Upper lobe of left lung (tissue), 4 donors: ENCODE results near the gene TREX2.

Experiments
- CTCF ChIP-seq, 6 experiments: fragments of 450-650 bp in 4 of 6; fragments of 200-600 bp in 2 of 6; sonication (generic) in 2 of 6; IDR thresholded peaks; one replicate each; pipeline ENCODE4 v1.5.1; 2016 to 2019; ENCODE audit warnings: antibody characterized with exemption in 6 of 6
- POLR2A ChIP-seq, 4 donors: fragments of 450-650 bp; IDR thresholded peaks; one replicate each; pipeline ENCODE4 v1.5.1; 2016 to 2017; ENCODE audit warnings: antibody characterized with exemption in 4 of 4, mild to moderate bottlenecking in 2 of 4

GRCh38 chrX:153445856-153446635 lies at the start of gene TREX2:
- no peak for TF ChIP-seq CTCF (IDR thresholded peaks at IDR 0.05)
- no peak for TF ChIP-seq POLR2A (IDR thresholded peaks at IDR 0.05)
